H1 (cell line): Measurements from ENCODE around the gene SMARCA4. TPM values are rescaled to one million over a fixed set of nuclear protein-coding genes. Genes with fewer than 3 reads are reported as not detected.

Experiments used
- CTCF ChIA-PET: fragments of 300-600 bp; sonication (Branson Sonifier 250); formaldehyde crosslinking; loops from one replicate; lab custom pipeline; 2021; ENCODE audit not compliant: partially characterized antibody; lab: Charles Lee
- POLR2A ChIA-PET: fragments of 300-600 bp; sonication (Branson Sonifier 250); formaldehyde crosslinking; loops from one replicate; lab custom pipeline; 2021; ENCODE audit warnings: inconsistent platforms; ENCODE audit not compliant: partially characterized antibody; lab: Charles Lee
- DNase-seq, 2 experiments: peaks; one replicate each; pipeline versions ENCODE4 v3.0.0 to v3.0.0-alpha.2; 2010 to 2022; ENCODE audit warnings: low spot score in 2 of 2, low read depth in 1 of 2, mixed read lengths in 1 of 2
- FAIRE-seq: peaks from 2 replicates; lab custom pipeline; 2011; peaks lifted over from hg19 to GRCh38; lab: Jason Lieb, UNC
- H2AFZ ChIP-seq: 2 replicates; pipeline ENCODE4 v1.8.1; 2012; ENCODE audit warnings: low read length, inconsistent platforms
- H2AK5ac ChIP-seq: 2 replicates; pipeline ENCODE4 v1.6.1; 2013; ENCODE audit warnings: low read depth, low read length
- H2BK120ac ChIP-seq: replicated peaks from 2 replicates; pipeline ENCODE3; 2013; ENCODE audit warnings: low read depth, low read length, inconsistent platforms
- H2BK12ac ChIP-seq: 2 replicates; pipeline ENCODE4 v1.6.1; 2013; ENCODE audit warnings: low read depth, low read length
- H2BK15ac ChIP-seq: 2 replicates; pipeline ENCODE4 v1.6.1; 2013; ENCODE audit warnings: low read length
- H2BK20ac ChIP-seq: 2 replicates; pipeline ENCODE4 v1.6.1; 2013; ENCODE audit warnings: low read length
- H2BK5ac ChIP-seq: 2 replicates; pipeline ENCODE4 v1.6.1; 2013; ENCODE audit warnings: low read depth, low read length
- H3K14ac ChIP-seq: 2 replicates; pipeline ENCODE4 v1.6.1; 2013; ENCODE audit warnings: inconsistent platforms; ENCODE audit not compliant: insufficient read length
- H3K18ac ChIP-seq: 2 replicates; pipeline ENCODE4 v1.6.1; 2013; ENCODE audit warnings: low read length; ENCODE audit errors: extremely low read depth
- H3K23ac ChIP-seq: 2 replicates; pipeline ENCODE4 v1.6.1; 2013; ENCODE audit warnings: inconsistent platforms; ENCODE audit not compliant: insufficient read length
- H3K23me2 ChIP-seq: 2 replicates; pipeline ENCODE4 v1.6.1; 2013; ENCODE audit warnings: low read depth, low read length
- H3K27ac ChIP-seq: 2 replicates; pipeline ENCODE4 v1.6.1; 2011; ENCODE audit warnings: low read depth, low read length, inconsistent platforms
- H3K27me3 ChIP-seq, 4 experiments: replicated peaks in 1 of 4; 1 replicate in 1 of 4; 2 replicates in 3 of 4; pipeline versions ENCODE4 v1.6.1 to v1.8.1; 2011 to 2013; ENCODE audit warnings: low read length in 3 of 4, mild to moderate bottlenecking in 3 of 4, inconsistent platforms in 2 of 4, mixed read lengths in 2 of 4, moderate library complexity in 1 of 4; ENCODE audit not compliant: control insufficient read depth in 3 of 4, insufficient read depth in 3 of 4; ENCODE audit errors: extremely low read depth in 1 of 4
- H3K36me3 ChIP-seq, 4 experiments: 2 replicates each; pipeline versions ENCODE4 v1.6.1 to v1.8.1; 2011 to 2013; ENCODE audit warnings: mild to moderate bottlenecking in 4 of 4, low read length in 3 of 4, moderate library complexity in 2 of 4, control low read depth in 1 of 4, inconsistent platforms in 1 of 4; ENCODE audit not compliant: insufficient read depth in 4 of 4, control insufficient read depth in 2 of 4
- H3K4ac ChIP-seq: replicated peaks from 2 replicates; pipeline ENCODE3; 2013; ENCODE audit warnings: low read length, low read depth, mixed read lengths, inconsistent platforms; ENCODE audit not compliant: insufficient read length
- H3K4me1 ChIP-seq, 4 experiments: replicated peaks in 1 of 4; 1 replicate in 1 of 4; 2 replicates in 3 of 4; pipeline versions ENCODE4 v1.6.1 to v1.8.1; 2011 to 2013; ENCODE audit warnings: low read length in 3 of 4, inconsistent platforms in 2 of 4, mixed read lengths in 1 of 4; ENCODE audit not compliant: insufficient read depth in 4 of 4, control insufficient read depth in 3 of 4
- H3K4me2 ChIP-seq, 2 experiments: 2 replicates each; pipeline versions ENCODE4 v1.6.1 to v1.8.1; 2011 to 2013; ENCODE audit warnings: low read depth in 2 of 2, low read length in 2 of 2, control low read depth in 1 of 2, inconsistent platforms in 1 of 2, mild to moderate bottlenecking in 1 of 2; ENCODE audit not compliant: insufficient read depth in 1 of 2
- H3K4me3 ChIP-seq, 4 experiments: fragments of 200-600, 300-600 bp in 1 of 4; sonication (generic), shearing (Covaris generic), sonication (Bioruptor Twin) in 1 of 4; 2 replicates each; pipeline versions ENCODE4 v1.5.1 to v1.8.1; 2011 to 2016; ENCODE audit warnings: low read length in 4 of 4, low read depth in 3 of 4, control low read depth in 2 of 4, inconsistent platforms in 2 of 4, mild to moderate bottlenecking in 2 of 4, mixed read lengths in 1 of 4, moderate library complexity in 1 of 4; ENCODE audit not compliant: insufficient read depth in 2 of 4; ENCODE audit errors: extremely low read depth in 1 of 4
- H3K56ac ChIP-seq: replicated peaks from 2 replicates; pipeline ENCODE3; 2013; ENCODE audit warnings: low read depth, mild to moderate bottlenecking, mixed read lengths, low read length, inconsistent platforms; ENCODE audit not compliant: insufficient read length
- H3K79me1 ChIP-seq: 2 replicates; pipeline ENCODE4 v1.6.1; 2013; ENCODE audit warnings: low read depth, low read length, control low read depth
- H3K79me2 ChIP-seq, 2 experiments: 2 replicates each; pipeline versions ENCODE4 v1.6.1 to v1.8.1; 2012 to 2013; ENCODE audit warnings: low read length in 2 of 2, mild to moderate bottlenecking in 2 of 2, inconsistent platforms in 1 of 2; ENCODE audit not compliant: insufficient read depth in 2 of 2, control insufficient read depth in 1 of 2
- H3K9ac ChIP-seq, 4 experiments: replicated peaks in 1 of 4; 1 replicate in 1 of 4; 2 replicates in 3 of 4; pipeline versions ENCODE4 v1.6.1 to v1.8.1; 2011 to 2013; ENCODE audit warnings: low read depth in 3 of 4, low read length in 3 of 4, control low read depth in 2 of 4, mild to moderate bottlenecking in 2 of 4, moderate library complexity in 2 of 4, inconsistent platforms in 1 of 4; ENCODE audit errors: extremely low read depth in 1 of 4
- H3K9me3 ChIP-seq, 2 experiments: 2 replicates each; pipeline versions ENCODE4 v1.6.1 to v1.8.1; 2012 to 2013; ENCODE audit warnings: mild to moderate bottlenecking in 2 of 2, moderate library complexity in 2 of 2, control low read depth in 1 of 2, inconsistent platforms in 1 of 2, low read depth in 1 of 2, low read length in 1 of 2, mixed read lengths in 1 of 2; ENCODE audit not compliant: insufficient read depth in 2 of 2
- H4K20me1 ChIP-seq, 2 experiments: replicated peaks in 1 of 2; 2 replicates each; pipeline versions ENCODE3 to v1.8.1; 2011 to 2013; ENCODE audit warnings: inconsistent platforms in 2 of 2, low read length in 2 of 2, mild to moderate bottlenecking in 1 of 2; ENCODE audit not compliant: insufficient read depth in 2 of 2, control insufficient read depth in 1 of 2
- H4K5ac ChIP-seq: 2 replicates; pipeline ENCODE4 v1.6.1; 2013; ENCODE audit warnings: low read length, low read depth, mixed read lengths, inconsistent platforms; ENCODE audit not compliant: insufficient read length
- H4K8ac ChIP-seq: 2 replicates; pipeline ENCODE4 v1.8.0; 2013; ENCODE audit warnings: mild to moderate bottlenecking, moderate library complexity, low read length, inconsistent platforms; ENCODE audit not compliant: insufficient read depth; ENCODE audit errors: extremely low read depth
- H4K91ac ChIP-seq: replicated peaks from 2 replicates; pipeline ENCODE3; 2013; ENCODE audit warnings: low read length, mixed read lengths, inconsistent platforms; ENCODE audit not compliant: insufficient read length
- CEBPB ChIP-seq: IDR thresholded peaks from 2 replicates; pipeline ENCODE4 v1.6.1; 2012; ENCODE audit warnings: low read depth, low read length
- CHD2 ChIP-seq: IDR thresholded peaks from 2 replicates; pipeline ENCODE4 v1.6.1; 2012; ENCODE audit warnings: low read length, improper control_type of control experiment
- HDAC6 ChIP-seq: IDR thresholded peaks from one replicate; pipeline ENCODE4 v1.7.1; 2012; ENCODE audit warnings: low read depth, mild to moderate bottlenecking, inconsistent platforms, low read length, moderate library complexity
- JUN ChIP-seq: IDR thresholded peaks from 2 replicates; pipeline ENCODE4 v1.6.1; 2011; ENCODE audit warnings: low read depth, mild to moderate bottlenecking, improper control_type of control experiment, low read length
- PHF8 ChIP-seq: fragments of 200-600 bp; sonication (generic); conservative IDR thresholded peaks from 2 replicates; pipeline ENCODE4 v1.7.1; 2012; ENCODE audit warnings: low read depth, mild to moderate bottlenecking, inconsistent platforms, low read length, moderate library complexity
- SRF ChIP-seq: IDR thresholded peaks from 2 replicates; pipeline ENCODE4 v1.6.1; 2011; ENCODE audit warnings: mild to moderate bottlenecking, low read depth, low read length, moderate library complexity
- TAF7 ChIP-seq: optimal IDR thresholded peaks from 2 replicates; pipeline ENCODE3; 2011; ENCODE audit warnings: low read depth, mild to moderate bottlenecking, inconsistent platforms, low read length, moderate library complexity, borderline replicate concordance
- WGBS, 2 experiments: shearing (Covaris generic) in 1 of 2; methylation state at CpG; one replicate each; pipeline versions ENCODE4 v1.1.6 to v1.1.7; 2013 to 2015; ENCODE audit warnings: low lambda C conversion rate in 2 of 2, mixed read lengths in 2 of 2, inconsistent platforms in 1 of 2, low coverage in 1 of 2, missing lambda C conversion rate in 1 of 2; ENCODE audit not compliant: insufficient replicate concordance in 2 of 2, insufficient coverage in 1 of 2, insufficient read length in 1 of 2; ENCODE audit errors: extremely low coverage in 1 of 2, missing lambda C conversion rate in 1 of 2; 5-methylcytosine and 5-hydroxymethylcytosine counted together
- polyA plus RNA-seq, 7 experiments: library from polyadenylated mRNA; depleted of rRNA in 3 of 7; stranded (reverse) in 5 of 7; unstranded in 2 of 7; fragments of >200 nt in 5 of 7; fragments of 200-250 nt in 2 of 7; gene quantifications; 1 replicate in 5 of 7; 2 replicates in 1 of 7; 4 replicates in 1 of 7; pipeline versions ENCODE4 v1.2.1 to v1.2.3, GENCODE V29; 2011 to 2013; ENCODE audit warnings: missing spikeins in 2 of 7, mixed read lengths in 2 of 7
- total RNA-seq: library from RNA; stranded (reverse); fragmentation: NEBNext Ultra II Directional; extraction: Animal tissue kit (Norgen Biotek cat#: 25700); gene quantifications from 2 replicates; pipeline ENCODE4 v1.2.1, GENCODE V29; 2021

The SMARCA4 gene
- total and polyA plus RNA-seq, 2 of the 8 experiments (the other 6 are each of a cell fraction or from before 2014, with no cell fraction given): 86.4 to 263 TPM

DNA sequence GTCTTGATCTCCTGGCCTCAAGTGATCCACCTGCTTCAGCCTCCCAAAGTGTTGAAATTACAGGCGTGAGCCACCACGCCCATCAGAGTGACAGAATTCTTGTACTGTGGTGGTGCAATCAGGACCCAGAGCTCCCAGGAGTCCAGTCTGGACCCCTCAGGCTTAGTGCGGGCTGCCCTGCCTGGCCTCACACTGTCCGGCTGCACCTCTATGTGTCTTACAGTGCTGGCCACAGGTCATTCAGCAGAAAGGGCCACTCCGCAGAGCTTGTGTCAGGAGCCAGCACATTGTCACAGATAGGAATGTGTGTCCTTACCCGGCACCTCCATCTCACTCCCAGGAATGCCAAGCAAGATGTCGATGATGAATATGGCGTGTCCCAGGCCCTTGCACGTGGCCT lies 49.2 kb downstream of the SMARCA4 start:
- no peak overlapping the region for H3K56ac ChIP-seq
- no peak overlapping the region for H4K91ac ChIP-seq
- DNase-seq (no peak), FAIRE-seq (no peak)
- TF ChIP-seq PHF8 (no peak), JUN (no peak), SRF (no peak), HDAC6 (no peak), CHD2 (no peak), TAF7 (no peak), CEBPB (no peak)
- no peak overlapping the region for H3K9ac ChIP-seq
- no peak overlapping the region for H2BK5ac ChIP-seq
- H3K27me3 ChIP-seq: no peaks in the 10 kb centered on the region
- no peak overlapping the region for H3K18ac ChIP-seq
- CTCF ChIA-PET: interaction anchor here (0.7 to 3.0 kb wide), 9 partner anchors 9 to 194 kb away, joined by 3 to 14 read pairs (median 5); no protein-coding TSS in a partner anchor
- peaks cover 27 to 70% (median 52%) of the 10 kb centered on the region in 4 experiments for H3K36me3 ChIP-seq
- no peak overlapping the region for H3K23ac ChIP-seq
- H2BK12ac ChIP-seq: no peak overlapping the region
- H3K27ac ChIP-seq: no peak overlapping the region
- no peaks in the 10 kb centered on the region for H3K23me2 ChIP-seq
- no peaks in the 10 kb centered on the region for H3K9me3 ChIP-seq
- peaks cover 0 to 15% of the 10 kb centered on the region in 2 experiments for H4K20me1 ChIP-seq
- no peak overlapping the region for H2BK20ac ChIP-seq
- H3K4me2 ChIP-seq: no peak overlapping the region
- H2BK15ac ChIP-seq: no peak overlapping the region
- no peaks in the 10 kb centered on the region for H3K4me1 ChIP-seq
- 94% methylated on average over 9 of the region's 9 CpGs; no CpG with 5 or more reads in 1 of the 2 experiments for WGBS, 2 experiments
- H2BK120ac ChIP-seq: no peak overlapping the region
- H2AFZ ChIP-seq: no peak overlapping the region
- no peak overlapping the region for H3K4ac ChIP-seq
- H3K14ac ChIP-seq: no peak overlapping the region
- no peak overlapping the region for H4K5ac ChIP-seq
- POLR2A ChIA-PET: interaction anchor here (0.5 to 1.3 kb wide), 3 partner anchors 9 to 38 kb away, joined by 3 to 4 read pairs (median 3); no protein-coding TSS in a partner anchor
- H2AK5ac ChIP-seq: no peak overlapping the region
- H3K79me2 ChIP-seq: no peaks in the 10 kb centered on the region
- no peak overlapping the region for H3K4me3 ChIP-seq
- H4K8ac ChIP-seq: no peak overlapping the region
- peaks cover 4% of the 10 kb centered on the region for H3K79me1 ChIP-seq
